Measurements from ENCODE around the gene LNPEP.
"Not testable (repeated sequence)": the region's sequence is repeated elsewhere in the genome, so short reads cannot be mapped to it uniquely, and the experiment has no call there.

The LNPEP gene

DNA sequence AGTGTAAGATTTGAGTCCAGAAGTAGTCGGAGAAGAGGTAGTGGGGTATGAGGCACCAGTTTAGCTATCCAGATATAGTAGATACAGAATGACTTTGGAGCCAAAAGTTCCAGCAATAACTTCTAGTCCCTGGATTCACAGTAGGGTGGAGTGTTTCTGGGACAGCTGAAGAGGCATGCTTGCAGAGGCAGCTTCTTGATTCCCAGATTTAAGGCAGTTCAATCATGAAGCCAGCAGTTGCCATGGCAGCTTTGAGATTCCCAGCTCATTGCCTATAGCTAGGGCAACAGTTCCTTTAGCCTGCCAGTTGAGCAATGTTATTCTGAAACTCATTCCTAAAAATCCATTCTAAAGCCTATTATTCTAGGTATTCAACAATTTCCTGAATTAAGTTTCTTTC is 127.4 kb downstream of the LNPEP start:
- no peak for DNase-seq (ENCODE audit: low read depth in 2 of 2)

DNA sequence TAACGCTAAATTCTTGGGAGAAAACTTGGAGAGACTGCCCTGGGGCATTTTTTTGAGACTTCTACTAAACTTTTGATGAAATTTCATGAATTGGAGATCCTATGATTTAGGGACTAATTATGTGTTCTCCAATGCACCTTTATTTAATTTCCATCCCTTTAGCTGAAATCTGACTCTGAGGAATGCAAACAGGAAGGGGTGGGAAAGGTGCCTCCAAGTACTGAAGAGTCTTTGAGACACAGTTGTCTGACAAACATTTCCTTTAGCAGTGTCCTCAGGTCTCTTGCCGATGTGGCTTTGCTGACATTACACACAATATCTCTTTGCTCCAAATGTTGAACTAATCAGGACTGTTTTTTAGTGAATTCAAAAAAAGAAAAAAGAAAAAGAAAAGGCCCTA is 129.6 kb downstream of the LNPEP start:
- DNase-seq (ENCODE audit: low read depth in 2 of 2), result no peak

DNA sequence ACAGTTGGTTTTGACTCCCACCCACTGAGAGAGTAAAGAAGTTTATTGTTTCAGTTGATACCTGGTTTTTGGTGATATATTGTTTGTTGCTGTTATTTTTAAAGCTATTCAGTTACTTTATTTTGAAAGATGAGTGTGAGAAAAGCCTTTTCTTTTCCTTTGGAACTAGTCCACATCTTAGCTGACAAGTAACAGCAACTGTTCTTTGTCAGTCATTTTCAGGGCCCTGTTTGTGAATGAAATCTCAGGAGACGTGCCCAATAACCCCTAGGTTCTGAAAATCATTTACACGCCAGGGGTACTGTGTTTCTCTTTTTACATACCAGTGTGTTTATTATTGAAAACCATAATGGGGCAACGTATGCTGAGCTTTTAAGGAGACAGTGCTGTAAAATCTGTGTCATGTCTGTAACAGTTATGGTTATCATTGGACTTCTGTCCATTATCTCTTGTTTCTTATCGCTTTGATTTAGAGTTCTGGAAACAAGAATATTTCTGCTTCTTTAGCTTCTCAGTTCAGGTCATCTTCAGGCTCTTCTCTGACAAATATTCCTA is 131.5 kb downstream of the LNPEP start:
- DNase-seq (ENCODE audit: low read depth in 2 of 2), result no peak

DNA sequence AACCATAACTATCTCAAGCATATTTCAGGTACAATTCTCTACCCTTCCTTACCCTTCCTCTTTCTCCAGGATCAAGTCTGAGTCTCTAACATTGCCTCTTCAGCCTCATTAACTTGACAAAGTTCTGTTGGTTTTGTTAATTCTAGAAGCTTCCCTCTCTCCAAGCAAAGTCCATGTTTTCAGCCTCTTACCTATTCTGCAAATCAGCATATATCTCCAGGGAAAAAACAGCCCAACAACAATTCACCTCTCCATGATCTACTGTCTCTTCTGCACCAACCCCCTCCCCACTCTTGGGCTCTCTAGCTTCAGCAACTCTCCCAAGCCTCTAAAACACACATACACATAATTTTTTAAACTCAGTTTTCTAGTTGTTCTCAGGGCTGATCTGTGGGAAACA is 134.4 kb downstream of the LNPEP start:
- DNase-seq (ENCODE audit: low read depth in 2 of 2), result no peak

DNA sequence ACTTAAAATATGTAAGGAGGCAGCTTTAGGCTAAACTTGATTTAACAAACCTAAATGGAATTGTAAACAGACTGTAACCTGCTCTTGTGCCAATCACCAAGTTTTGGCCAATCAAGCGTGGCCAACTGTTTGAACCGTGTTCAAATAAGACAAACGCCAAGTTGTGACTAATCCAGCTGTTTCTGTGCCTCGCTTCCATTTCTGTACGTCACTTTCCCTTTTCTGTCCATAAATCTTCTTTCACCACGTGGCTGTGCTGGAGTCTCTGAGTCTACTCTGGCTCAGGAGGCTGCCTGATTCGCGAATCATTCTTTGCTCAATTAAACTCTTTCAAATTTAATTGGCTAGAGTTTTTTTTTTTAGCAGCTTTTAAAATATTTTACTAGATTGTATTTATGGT is 135.2 kb downstream of the LNPEP start:
- no peak for DNase-seq (ENCODE audit: low read depth in 2 of 2)

DNA sequence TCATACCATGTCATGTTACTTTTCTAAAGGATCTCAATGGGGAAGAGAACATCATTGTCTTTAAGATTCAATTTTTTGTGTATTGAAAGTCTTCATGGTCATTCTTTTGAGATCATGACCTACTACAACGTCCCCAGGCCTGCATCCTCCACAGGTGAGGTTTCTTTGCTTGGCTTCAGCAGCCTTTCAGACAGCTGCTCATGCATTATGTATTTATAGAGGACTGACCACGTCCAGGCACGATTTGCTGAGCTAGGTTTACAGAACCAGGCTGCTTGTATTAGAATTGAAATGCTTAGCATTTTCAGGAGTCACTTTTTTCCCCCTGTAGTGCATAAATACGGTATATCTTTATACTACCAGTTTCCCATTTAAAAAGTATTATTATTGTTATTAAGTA is 136.1 kb downstream of the LNPEP start:
- DNase-seq (ENCODE audit: low read depth in 2 of 2), result no peak

DNA sequence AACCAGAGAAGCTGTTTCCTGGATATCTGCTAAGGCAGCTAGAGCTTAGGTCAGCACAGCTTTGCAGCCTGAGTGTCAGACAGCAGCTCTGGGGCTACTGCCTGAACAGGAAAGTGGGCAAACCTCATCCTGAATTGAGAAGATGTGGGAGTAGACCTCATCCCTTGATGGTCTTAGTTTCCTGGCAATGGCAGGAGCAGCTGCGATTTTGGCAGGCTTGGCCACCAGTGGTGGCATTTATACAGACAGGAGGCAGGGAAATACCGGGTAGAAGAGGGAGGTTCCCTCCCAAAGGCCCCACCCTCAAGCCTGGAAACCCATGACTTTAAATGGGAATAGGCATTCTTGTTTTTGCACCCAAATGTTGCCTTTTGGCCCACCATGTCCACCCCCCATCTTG is 136.8 kb downstream of the LNPEP start:
- no peak for DNase-seq (ENCODE audit: low read depth in 2 of 2)

DNA sequence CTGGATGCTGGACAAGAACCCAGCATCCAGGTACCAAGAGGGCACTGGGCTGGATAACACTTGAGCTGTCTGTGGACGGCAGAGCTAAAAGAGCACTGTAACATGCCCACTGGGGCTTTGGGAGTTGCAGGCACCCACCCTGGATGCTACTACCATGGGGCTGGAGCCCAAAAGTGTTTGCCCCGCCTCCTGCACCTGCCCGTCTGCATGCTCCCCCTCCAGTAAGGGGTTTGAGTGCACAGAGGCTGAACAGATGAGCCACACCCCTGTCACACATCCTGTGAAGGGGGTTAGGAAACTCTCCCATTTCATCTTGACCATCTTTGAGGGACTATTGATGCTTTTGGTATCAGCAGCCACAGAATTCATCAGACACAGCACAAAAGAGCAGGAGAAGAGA is 137.5 kb downstream of the LNPEP start:
- DNase-seq (ENCODE audit: low read depth in 2 of 2), result no peak

DNA sequence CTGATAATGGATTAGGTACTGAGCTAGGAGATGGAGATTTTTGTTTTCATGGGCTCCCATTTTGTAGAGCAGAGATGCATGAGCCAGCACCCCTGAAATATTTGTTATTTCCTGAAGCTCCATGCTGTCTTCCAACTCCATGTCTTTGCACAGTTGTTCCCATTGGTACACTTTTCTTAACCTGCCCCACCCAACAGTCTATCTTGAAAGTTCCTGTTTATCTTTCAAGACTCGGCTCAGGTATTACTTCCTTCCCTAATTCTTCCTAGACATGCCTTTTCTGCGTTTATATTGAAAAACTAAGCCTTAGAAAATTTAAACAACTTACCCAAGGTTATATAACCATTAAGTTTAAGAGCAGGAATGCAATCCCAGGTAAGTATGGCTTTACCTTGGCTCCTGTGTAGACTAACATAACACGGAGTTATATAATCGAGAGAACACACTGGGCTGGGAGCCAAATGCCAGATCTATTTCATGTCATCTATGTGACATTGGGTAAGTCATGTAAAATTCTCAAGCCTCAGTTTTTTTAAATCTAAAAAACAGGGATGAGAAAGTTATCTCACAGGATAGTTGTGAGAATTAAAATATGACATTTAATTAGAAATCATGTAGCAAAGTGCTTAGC is 139.1 kb downstream of the LNPEP start:
- DNase-seq (ENCODE audit: low read depth in 2 of 2), result no peak

DNA sequence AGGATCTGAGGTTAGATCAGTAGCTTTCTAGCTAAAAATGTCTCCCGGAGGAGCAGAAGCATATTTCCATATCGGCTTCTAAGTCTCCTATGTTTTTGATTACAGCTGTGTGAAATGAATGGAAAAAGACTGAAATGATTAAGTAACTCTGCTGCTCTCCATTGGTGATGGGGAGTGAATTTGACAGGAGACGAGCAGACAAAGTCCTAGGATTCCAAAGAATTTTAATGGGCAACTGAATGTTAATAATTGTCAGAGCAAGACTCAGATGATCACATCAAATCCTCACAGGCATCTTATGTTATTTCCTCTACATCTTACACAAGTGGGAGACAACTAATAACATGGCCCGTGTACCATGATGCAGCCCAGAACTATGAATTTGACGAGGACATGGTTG is 139.8 kb downstream of the LNPEP start:
- no peak for DNase-seq (ENCODE audit: low read depth in 2 of 2)

DNA sequence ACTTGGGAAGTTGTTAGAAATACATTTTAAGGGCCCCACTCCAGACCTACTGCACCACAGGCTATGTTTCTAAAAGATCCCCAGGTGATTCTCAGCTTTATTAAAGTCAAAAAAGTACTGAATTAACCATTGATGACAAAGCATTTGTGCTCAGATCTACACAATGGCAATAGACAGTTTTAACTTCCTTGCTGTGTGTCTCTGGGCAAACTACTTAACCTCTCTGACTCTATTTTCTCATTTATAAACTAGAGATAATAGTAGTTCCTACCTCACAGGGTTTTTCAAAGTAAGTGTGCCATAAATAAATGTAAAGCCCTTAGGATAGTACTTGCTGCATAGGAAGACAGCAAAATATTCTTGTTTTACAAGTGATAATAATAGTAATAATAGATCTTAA is 140.2 kb downstream of the LNPEP start:
- DNase-seq (ENCODE audit: low read depth in 2 of 2), result no peak

DNA sequence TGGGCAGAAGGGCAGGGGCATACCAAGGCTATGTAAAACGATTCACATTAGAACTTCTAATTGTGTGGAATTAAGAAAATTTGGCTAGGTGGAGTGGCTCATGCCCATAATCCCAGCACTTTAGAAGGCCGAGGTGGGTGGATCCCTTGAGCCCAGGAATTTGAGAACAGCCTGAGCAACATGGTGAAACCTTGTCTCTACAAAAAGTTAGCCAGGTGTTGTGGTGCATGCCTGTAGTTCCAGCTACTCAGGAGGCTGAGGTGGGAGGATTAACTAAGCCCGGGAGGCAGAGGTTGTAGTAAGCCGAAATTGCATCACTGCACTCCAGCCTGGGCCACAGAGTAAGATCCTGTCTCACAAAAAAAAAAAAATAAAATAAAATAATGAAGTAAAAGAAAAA is 141.4 kb downstream of the LNPEP start:
- DNase-seq (ENCODE audit: low read depth in 2 of 2), result no peak

DNA sequence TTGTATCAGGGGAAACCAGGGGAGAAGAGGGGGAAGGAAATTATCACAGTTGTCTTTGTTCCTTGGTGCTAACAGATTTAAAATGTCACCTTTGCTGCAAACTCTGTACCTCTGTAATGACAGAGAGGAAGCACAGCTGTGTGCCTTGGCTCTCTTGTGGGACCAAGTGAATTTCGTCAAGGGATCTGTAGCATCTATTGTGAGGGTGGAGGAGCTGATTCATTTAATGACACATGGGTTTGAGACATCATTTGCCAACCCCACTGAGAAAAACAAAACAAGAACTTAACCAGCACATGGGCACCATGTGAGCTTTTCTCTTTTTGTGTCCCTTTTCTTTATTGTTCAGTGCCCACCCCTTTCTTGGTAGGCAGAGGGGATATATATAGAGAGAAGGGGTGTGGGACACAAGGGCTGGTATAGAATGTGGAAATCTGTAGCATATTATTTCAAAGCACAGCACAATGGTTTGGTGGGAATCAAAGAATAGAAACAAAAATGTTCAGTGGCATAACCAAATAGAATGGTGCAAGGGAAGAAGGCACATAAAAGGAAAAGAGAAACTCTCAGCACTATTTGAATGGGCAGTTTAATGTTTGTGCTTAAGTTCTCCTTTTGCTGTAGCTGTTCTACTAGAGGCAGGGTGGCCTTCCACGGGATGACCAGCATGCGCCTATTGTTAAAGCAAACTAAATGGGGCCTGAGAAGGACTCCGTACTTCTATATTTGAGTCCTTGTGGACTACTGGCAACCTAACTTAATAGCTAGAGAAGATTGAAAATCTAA is 143.3 kb downstream of the LNPEP start:
- DNase-seq (ENCODE audit: low read depth in 2 of 2), result no peak

DNA sequence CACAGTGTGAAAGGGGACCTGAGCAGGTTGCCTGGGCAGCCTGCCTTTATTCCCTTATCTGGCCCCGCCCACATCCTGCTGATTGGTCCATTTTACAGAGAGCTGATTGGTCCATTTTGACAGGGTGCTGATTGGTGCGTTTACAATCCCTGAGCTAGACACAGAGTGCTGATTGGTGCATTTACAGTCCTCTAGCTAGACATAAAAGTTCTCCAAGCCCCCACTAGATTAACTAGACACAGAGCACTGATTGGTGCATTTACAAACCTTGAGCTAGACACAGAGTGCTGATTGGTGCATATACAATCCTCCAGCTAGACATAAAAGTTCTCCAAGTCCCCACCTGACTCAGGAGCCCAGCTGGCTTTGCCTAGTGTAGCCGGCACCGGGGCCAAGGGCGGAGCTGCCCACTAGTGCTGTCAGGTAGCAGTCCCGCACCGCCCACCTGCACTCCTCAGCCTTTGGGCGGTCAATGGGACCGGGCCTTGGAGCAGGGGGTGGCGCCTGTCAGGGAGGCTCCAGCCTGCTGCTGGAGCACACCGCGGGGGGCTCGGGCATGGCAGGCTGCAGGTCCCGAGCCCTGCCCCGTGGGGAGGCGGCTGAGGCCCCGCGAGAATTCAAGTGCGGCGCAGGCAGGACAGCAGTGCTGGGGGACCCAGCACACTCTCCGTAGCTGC is 149.0 kb downstream of the LNPEP start:
- DNase-seq (ENCODE audit: low read depth in 2 of 2), result not testable (repeated sequence)

DNA sequence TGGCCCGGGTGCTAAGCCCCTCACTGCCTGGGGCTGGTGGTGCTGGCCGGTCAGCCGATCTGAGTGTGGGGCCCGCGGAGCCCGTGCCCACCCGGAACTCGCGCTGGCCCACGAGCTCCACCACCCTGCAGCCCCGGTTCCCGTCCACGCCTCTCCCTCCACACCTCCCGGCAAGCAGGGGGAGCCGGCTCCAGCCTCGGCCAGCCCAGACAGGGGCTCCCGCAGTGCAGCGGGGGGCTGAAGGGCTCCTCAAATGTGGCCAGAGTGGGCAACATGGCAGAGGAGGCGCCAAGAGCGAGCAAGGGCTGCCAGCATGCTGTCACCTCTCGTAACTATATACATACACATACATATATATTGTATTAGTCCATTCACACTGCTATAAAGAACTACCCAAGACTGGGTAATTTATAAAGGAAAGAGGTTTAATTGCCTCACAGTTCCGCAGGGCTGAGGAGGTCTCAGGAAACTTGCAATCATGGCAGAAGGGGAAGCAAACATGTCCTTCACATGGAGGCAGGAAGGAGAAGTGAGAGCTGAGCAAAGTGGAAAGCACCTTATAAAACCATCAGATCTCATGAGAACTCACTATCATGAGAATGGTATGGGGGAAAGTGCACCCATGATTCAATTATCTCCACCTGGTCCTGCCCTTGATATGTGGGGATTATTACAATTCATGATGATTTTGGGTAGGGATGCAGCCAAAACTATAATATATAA is 149.7 kb downstream of the LNPEP start:
- DNase-seq (ENCODE audit: low read depth in 2 of 2), result no peak
